ENCODE measurements around the gene CORO7. TPM values are rescaled to one million over a fixed set of nuclear protein-coding genes. Genes with fewer than 3 reads are reported as not detected.

Gene CORO7
- total and polyA plus RNA-seq, 9 of the 15 experiments (the other 6 are each of a cell fraction or from before 2014, with no cell fraction given) = 0.45 to 77.2 (median 18.7) TPM

GRCh38 chr16:4460936-4461249 lies 44.5 kb upstream of the CORO7 start (continued):
- TF ChIP-seq VEZF1 (CRISPR knock-in tag; IDR thresholded peaks at IDR 0.05) (no peak), TCF15 (CRISPR knock-in tag; IDR thresholded peaks at IDR 0.05) (no peak), NCOA4 (IDR thresholded peaks at IDR 0.05; ENCODE audit: partially characterized antibody) (no peak), ZNF511 (CRISPR knock-in tag; IDR thresholded peaks at IDR 0.05) (no peak), SUPT5H (IDR thresholded peaks at IDR 0.05) (no peak), DIDO1 (tag; IDR thresholded peaks at IDR 0.05; ENCODE audit: low read depth) (no peak), CEBPG (CRISPR knock-in tag; IDR thresholded peaks at IDR 0.05) (no peak), CEBPG (tag; conservative IDR thresholded peaks at IDR 0.05 in 1 of 2, IDR thresholded peaks at IDR 0.05 in 1 of 2) (no peak), ERF (CRISPR knock-in tag; IDR thresholded peaks at IDR 0.05) (no peak), HMG20A (CRISPR knock-in tag; conservative IDR thresholded peaks at IDR 0.05) (no peak), CBX5 (IDR thresholded peaks at IDR 0.05; ENCODE audit: borderline replicate concordance, low read depth) (no peak), MYC (IDR thresholded peaks at IDR 0.05; ENCODE audit: low read depth, low read length) (no peak), MYC (CRISPR knock-in tag; IDR thresholded peaks at IDR 0.05; ENCODE audit: borderline replicate concordance, low read depth) (no peak), FOXA1 (IDR thresholded peaks at IDR 0.05; ENCODE audit: borderline replicate concordance) (no peak)

Measured in K562 (cell line).